Stimulated activated CD8-positive, alpha-beta memory T cell treated with anti-CD3 and anti-CD28 coated beads, Interleukin-7, amount 100 ng/mL, for 1 hour (primary cell): ENCODE data around the gene LCN2.
A peak's percentile ranks its signal among the peaks of the same experiment; 100 is the strongest.
"Not testable (repeated sequence)": the region's sequence is repeated elsewhere in the genome, so short reads cannot be mapped to it uniquely, and the experiment has no call there.

Experiments
- DNase-seq, 2 donors: peaks; one replicate each; pipeline ENCODE4 v3.0.0-alpha.2; 2020; ENCODE audit warnings: low read depth in 2 of 2

Gene LCN2

DNA sequence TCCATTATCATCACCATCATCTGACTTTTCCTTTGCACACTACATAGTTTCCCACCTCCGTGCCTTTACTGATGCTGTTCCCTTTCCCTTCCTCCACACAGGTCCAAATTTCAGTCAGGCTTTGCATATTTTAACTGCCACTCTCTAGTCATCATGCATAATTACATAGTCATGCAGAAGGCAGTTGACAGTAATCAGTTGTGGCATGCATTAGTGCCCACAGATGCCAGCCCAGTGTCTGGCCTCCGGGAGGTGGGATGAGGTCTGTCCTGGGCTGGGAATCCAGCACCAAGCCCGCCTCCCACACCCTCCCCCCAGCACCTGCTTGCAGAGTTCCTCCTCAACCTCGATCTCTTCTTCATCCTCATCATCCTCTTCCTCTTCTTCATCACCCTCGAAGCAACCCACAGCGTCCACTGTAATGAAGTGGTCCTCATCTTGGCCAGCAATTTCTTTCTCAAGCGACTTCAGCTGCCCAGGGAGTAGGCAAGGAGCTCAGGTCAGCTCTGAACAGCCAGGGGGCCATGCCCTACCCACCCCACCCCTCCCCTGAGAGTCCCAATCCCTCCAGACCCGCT is 19.6 kb downstream of the LCN2 start:
- DNase-seq, result no peak

DNA sequence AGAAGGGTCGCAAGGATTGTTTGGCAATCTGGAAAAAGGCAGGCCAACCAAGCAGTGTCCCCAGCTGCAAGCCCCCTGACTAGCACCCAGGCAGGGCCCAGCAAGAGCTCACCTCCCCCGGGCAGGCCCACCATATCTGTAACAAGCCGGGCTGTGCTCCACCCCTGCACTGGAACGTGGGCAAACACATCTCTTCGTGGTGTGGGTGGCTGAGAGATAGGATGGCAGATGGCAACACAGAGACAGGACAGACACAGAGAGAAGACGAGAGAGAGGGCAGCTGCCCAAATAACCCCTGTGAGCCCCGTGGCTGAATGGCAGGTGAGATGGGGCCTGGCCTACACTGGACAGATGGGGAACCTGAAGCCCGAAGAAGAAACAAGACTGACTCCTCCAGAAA is 20.2 kb downstream of the LCN2 start:
- DNase-seq, result no peak

DNA sequence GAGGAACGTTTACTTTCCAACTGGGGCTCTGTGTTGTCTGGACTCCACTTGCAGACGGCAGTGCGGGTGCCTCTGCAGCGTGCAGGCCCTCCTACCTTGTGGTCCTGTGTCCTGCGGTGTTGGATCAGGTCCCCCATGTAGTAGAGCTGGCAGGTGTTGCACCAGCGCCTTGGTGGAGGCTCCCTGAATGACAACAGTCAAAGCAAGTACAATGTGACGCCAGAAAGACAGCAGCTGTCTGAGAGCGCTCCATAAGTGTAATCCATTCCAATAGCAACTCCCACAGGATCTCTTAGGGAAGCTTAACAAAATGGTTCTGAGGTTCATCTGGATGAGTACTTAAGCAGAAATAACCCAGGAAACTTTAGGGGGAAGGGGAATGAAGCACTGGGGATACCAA is 20.7 kb downstream of the LCN2 start:
- no peak for DNase-seq

DNA sequence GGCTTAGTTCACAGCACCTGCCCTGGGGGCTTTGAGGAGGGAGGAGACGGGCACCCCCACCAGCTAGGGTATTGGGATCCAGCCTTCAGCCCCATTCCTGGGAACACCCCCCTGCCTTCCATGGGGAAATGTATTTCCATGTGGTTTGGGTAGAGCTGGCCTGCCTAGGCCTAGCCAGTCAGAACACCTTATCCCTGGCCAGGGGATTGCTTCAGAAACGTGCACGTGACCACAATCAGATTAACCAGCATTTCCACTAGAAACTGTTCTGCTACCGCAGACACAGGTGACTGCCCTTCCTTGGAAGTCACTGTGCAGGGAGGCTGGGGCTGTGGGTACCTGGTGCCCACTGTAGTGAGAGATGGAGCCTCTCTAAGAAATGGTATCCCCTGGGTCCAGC is 24.8 kb downstream of the LCN2 start:
- DNase-seq, result no peak

DNA sequence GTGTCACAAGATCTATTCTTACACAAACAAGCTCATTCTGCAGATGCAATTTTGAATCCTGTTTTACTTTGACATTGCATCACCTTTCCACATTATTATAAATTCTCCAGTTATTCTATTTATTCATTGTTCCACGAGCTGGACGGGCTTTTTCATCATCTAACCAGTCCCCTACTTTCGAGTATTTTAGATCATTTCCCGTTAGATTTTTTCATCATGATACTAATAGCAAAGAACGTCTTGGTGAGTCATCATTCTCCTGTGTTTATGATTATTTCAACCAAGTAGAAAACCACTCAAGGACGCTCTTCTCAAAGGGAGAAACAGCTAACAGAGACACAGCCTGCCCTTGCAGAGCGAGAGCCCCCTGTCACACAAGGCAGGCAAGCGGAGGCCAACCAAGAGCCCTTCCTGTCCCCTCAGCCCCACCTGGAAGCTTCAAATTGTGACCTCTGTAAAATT is 25.9 kb downstream of the LCN2 start:
- DNase-seq, result no peak

DNA sequence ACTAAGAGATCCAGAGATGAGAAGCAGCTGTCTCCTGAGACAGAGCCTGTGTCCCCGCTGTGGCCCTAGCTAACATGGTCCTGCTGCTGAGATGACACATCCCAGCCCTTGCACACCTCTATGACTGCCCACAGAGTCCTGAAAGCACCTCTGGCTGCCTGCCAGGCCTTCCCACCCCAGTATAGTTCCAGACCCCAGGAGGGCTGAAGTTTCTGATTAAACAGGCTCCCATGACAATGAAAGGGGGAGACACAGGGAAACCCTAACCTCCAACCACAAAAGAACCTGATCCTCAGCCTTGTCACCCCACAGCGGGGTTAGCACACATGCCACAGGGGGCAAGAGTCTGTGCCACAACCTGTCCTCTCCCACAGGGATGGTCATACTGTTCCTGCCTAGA is 26.5 kb downstream of the LCN2 start:
- no peak for DNase-seq

DNA sequence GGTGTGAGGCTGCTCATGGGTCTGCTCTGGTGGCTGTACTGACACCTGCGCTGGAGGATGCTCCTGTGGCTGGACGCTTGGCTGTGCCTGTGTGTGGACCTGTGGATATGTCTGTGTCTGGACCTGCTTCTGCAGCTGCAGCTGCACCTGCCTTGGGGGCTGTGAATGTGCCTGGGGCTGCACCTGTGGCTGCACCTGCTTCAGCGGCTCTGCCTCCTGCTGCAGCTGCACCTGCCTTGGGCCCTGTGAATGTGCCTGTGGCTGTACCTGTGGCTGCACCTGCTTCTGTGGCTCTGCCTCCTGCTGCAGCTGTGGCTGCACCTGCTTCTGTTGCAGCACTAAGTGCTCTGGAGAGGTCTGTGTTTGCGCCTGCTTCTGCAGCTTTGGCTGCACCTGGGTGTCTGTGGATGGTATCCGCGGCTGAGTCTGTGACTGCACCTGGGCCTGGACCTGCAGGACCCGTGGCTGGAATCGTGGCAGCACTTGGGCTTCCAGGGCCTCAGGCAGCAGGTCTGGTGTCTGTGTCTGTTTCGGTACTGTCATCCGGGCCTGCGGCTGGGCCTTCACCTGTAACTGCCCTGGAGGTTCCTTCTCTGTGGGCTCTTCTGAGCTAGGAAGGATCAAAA is 29.7 kb downstream of the LCN2 start:
- no peak for DNase-seq

DNA sequence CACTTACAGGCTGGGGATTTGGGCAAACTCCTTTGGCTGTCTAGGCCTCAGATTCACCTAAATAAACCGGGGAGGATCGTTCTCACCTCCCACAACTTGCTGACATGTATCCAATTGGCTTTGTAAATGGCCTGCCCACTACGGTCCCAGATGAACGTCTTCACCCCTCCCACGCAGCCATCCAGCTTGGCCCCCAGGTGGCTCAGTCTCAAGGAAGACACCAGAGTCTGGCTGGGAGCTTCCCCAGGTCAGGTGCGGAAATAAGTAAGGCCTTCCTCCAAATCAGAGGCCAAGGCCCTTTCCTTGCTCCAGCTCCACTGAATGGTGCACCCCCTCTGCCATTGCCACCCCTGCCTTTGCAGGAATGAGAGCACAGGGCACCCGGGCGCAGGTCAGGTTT is 30.7 kb downstream of the LCN2 start:
- no peak for DNase-seq

DNA sequence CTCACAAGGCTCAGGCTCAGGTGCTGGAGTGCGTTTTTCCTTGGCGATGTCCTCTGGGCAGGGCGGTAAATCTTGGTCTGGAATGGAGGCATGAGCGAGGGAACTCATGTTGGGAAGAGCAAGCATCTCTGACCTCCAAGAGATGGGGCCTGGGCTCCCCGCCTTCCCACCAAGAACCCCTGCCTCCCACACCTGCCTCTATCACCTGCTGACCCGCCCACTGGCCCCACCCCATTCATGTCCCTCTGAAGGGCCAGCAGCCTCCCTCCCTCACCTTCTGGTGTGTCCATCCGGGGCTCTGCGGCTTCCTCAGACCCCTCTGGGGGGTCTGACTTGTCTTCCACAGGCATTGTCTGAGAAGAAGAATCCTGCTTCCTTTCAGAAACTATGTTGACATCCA is 31.2 kb downstream of the LCN2 start:
- no peak for DNase-seq

DNA sequence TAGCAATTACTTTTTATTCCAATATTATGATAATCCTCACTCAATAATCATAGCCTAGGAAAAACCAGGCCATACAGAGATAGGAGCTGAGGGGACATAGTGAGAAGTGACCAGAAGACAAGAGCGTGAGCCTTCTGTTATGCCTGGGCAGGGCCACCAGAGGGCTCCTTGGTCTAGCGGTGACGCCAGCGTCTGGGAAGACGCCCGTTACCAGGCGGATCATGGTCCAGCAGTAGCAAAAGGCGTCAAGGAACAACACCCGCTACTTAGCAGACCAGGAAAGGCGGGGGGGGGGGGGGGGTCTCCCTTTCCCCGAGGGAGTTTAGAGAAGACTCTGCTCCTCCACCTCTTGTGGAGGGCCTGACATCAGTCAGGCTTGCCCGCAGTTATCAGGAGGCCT is 32.2 kb downstream of the LCN2 start:
- DNase-seq, result not testable (repeated sequence)

DNA sequence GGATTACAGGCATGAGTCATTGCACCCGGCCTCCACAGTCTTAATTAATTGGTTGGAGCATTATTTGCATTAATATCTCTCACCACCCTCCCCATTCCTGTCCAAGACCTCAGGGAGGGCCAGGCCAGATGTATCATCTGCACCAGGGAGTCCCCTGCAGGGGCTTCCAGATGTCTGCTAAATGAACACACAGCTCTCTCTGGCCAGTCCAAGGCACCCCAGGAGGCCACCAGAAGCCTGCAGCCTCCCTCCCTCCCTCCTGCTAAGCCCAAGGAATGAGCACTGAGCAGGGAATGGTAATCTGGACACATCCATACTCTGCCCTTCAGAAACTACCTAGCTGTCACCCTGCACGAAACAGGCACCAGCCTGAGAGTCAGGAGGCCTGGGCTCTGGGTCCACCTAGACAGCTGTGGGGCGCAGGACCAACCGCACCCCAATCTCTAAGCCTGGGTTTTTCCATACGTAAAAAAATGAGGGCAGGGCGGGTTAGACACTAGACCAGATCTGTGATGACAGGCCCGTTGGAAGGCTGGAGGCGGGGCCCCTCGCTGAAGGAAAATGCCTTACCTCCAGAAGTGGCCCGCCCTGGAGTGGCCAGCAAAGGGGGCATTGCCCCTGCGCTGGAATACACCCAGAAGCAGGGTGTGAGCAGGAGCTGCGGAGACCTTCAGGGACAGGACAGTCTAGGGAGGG is 33.8 kb downstream of the LCN2 start:
- no peak for DNase-seq

DNA sequence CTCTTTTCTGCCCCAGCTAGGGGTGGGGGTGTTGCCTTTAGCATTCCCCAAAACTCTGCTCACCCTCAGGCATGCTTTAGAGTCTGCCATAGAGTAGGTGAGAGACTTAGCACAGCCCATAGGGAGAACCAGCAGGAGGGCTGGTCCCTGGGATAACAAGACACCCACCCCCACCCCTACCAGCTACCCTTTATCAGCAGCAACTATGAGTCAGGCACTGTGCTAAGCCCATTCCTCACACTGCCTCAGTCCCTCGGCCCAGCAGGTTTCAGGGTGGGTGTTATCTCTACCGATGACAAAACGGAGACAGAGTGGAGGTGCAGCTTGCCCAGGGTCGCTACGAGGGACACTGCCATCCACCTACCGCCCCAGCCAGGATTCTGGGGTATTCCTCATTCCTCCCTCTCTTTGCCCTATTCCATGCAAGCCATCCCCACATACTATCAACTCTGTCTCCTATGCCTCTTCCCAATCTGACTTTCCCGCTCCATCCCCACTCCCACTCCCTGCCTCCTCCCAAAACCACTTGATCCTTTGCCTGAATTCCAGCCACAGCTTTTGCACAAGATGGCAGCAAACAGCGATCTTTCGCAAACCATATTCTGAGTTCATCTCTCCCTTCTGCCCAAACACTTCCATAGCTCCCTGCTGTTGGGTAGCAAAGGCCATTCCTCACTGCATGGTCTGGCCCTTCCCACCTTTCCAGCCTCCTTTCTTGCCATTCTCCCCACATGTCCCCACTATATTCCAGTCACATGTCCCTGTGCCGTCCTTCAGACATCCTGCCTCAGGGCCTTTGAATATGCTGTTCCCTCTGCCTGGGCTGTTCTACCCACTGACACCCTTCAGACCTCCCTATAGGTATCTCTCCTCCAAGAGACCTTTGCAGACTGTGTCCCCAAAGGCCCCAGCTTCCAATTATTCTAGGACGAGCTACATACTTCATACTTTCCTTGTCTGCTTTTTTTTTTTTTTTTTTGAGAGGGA is 37.0 kb downstream of the LCN2 start:
- no peak for DNase-seq

DNA sequence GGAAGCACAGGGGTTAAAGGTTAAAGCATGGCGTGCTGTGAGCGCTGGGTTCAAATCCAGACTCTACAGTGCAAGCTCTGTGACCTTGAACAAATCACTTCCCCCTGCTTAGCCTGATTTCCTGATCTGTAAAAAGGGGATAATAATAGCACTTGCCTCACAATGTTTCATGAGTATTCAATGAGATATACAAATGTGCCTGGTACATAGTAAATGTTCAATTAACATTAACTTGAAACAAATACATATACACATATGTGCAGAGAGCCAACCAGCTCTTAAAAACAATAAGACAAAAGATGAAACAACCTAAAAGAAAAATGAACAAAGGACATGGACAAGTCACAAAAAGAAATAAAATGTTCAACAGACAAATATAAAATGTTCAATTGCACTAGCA is 38.1 kb downstream of the LCN2 start:
- DNase-seq, result no peak

DNA sequence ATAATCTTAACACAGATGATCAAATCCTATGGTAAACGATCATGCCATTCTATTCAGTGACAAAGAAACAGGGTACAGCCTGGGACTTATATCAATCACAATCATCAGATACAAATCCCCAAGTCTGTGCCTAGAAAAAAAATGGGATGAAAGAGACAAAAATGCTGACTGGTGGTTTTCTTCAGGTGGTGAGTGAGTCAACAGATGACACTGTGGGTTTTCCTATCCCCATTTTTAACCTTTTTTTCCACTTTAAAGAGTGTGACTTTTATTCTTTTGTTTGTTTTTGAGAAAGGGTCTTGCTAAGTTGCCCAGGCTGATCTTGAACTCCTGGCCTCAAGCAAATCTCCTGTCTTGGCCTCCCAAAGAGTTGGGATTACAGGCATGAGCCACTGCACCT is 39.0 kb downstream of the LCN2 start:
- no peak for DNase-seq

DNA sequence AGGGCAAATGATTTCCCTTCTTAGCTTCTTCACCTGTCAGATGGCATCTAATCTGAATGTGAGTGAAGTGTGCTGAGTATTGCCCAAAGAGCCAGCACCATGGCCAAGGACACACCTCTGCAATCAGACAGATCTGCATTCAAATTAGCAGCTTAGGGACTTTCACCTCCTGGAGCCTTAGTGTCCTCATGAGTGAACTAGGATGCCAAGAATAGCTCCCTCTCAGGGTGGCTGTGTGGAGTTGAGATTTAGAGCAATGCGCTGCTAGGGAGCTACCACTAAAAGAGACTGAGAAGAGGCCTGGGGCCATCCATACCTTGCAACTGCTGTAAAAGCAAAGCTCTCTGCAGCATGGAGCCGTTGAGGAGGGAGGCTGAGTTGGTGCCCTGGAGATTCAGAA is 40.8 kb downstream of the LCN2 start:
- no peak for DNase-seq

DNA sequence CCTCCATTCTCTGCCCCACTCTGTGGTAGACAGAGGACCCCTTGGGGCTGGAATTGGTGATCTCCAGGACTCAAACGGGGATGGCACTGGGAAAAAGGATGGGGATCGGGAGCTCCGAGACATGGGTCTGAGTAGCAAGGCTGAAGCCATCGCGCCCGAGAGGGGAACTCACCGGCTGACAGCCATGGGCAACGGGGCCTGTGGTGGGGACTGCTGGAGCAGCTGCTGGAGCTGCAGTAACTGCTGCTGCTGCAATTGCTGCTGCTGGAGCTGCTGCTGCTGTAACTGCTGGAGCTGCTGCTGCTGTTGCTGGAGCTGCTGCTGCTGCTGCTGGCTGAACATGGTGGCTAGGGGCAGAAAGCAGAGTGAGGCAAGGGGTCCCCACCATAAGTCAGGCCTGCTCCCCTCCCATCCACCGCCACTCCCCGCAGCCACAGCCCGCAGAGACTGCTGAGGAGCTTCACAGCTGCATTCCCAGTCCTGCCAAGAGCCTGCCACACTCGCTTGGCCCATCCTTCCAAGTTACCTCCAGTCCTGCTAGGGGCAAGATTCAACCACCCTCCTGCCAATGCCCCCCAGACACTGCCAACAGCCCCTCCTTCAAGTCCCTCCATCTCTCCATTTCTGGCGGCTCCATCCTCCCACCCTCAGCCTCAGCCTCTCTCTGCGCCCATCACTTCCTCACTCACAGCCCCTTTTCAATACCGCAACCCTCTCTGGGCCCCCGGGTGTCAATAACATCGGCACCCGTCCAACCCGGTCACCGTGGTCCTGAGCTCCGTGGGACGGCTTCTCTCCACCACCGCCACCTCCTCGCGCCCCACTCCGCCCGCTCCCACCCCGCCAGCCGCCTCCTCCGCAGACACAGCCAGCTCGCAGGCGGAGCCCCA is 41.5 kb downstream of the LCN2 start:
- no peak for DNase-seq

DNA sequence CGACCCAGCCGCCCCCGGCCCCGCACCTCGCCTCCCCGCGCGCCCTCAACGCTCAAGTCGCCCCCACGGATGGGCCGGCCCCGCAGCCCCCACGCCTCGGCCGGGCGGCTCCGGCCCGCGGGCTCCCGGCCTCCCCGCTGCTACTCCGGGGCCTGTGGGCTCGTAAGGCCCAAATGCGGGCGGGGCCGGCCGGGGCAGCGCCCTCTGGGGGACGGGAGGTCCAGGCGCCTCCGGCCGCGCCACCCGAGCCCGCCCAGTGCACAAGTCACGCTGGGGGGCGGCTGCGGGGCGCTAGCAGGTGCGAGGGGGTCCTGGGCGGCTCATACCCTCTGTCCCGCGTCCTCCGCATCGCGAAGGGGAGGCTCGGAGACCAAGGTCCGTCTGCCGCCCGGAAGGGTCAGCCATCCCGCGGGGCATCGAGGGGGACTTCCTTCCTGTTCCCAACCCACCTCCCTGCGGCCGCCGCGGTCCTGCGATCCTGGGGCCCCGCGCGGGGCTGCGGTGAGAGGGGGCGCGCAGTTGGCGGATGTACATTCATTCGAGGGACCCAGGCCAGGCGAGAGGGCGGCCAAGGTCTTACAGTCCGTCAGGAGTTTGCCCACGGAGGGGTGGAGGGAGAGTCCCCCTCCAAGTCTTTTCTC is 42.3 kb downstream of the LCN2 start, which contains the start of gene CIZ1:
Gene CIZ1 (minus strand): TSS at position 167 of the 641 bp plus-strand sequence. CDS start 715 bp downstream, outside the sequence.
- peak; percentile 51 to 54 for DNase-seq

DNA sequence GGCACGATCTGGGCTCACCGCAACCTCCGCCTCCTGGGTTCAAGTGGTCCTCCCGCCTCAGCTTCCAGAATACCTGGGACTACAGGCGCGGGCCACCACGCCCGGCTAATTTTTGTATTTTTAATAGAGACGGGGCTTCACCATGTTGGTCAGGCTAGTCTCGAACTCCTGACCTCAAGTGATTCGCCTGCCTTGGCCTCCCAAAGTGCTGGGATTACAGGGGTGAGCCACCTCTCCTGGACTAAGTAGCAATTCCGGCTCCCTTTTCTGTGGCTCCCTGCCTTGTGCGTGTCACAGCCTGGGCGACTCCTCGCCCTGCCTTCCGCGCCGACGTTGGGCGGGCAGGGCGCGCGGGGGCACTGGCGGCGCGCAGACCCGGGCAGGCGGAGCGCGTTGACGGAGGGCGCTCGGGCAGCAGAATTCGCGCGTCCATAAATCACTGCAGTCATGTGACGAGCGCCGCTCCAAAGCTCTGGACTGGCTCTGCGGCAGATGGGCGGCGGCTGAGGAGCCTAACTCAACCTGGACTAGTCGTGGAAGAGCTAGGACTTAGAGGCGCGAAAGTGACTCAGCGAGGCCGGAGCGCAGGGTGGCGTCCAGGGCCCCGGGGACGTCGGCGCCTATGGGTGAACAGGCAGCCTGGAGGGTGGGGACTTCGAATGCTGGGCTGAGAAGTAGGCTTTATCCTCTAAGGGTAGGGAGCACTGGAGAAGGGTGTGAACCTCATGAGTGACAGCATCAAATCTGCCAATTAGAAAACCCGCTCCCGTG is 43.5 kb downstream of the LCN2 start:
- DNase-seq, result peak in 1 of 2 donors; percentile 19

DNA sequence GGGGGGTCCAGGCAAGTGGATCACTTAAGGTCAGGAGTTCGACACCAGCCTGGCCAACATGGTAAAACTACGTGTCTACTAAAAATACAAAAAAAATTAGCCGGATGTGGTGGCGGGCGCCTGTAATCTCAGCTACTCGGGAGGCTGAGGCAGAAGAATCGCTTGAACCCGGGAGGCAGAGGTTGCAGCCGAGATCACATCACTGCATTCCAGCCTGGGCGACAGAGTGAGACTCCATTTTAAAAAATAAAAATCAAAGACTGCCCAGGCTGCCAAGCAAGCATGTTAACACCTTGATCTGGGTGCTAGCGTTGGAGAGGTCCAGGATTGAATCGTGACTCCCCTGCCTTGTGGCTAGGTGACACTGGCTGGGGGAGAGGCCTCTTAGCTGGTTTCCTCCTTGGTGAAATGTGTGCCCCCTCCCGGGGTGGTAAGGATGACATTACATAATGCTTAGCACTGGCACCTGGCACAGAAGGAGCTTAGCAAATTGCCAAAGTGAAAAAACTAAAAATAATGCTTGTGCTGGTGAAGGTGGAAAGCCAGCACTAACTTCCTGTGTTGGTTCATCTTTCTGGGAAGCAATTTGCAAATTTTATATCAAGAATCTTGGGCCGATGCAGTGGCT is 44.3 kb downstream of the LCN2 start:
- DNase-seq, result no peak
